GM18507 (cell line): ENCODE data around the gene PTGDR.

ENCODE experiments used
- DNase-seq: peaks from one replicate; pipeline ENCODE4 v3.0.0; 2011; ENCODE audit warnings: low read depth; ENCODE audit not compliant: insufficient read length; ENCODE audit errors: extremely low spot score
- FAIRE-seq: peaks from 2 replicates; lab custom pipeline; 2011; peaks lifted over from hg19 to GRCh38; lab: Jason Lieb, UNC

PTGDR gene

GRCh38 chr14:52305014-52305413 lies 37.5 kb downstream of the PTGDR start:
- no peak for FAIRE-seq
- DNase-seq = no peak

GRCh38 chr14:52307376-52307775 lies 39.9 kb downstream of the PTGDR start:
- DNase-seq (no peak), FAIRE-seq (no peak)

GRCh38 chr14:52307905-52308304 lies 40.4 kb downstream of the PTGDR start:
- DNase-seq (no peak), FAIRE-seq (no peak)

GRCh38 chr14:52310541-52310940 lies 43.0 kb downstream of the PTGDR start:
- DNase-seq (no peak), FAIRE-seq (no peak)

- FAIRE-seq (no peak), DNase-seq (no peak)
Observed at GRCh38 chr14:52312931-52313355, 45.4 kb downstream of the PTGDR start.

- no peak for FAIRE-seq
Observed at GRCh38 chr14:52313462-52313861, 46.0 kb downstream of the PTGDR start.

GRCh38 chr14:52313903-52314594 lies 46.6 kb downstream of the PTGDR start, which contains the start of gene PTGER2:
Gene PTGER2, plus strand, starts transcription at chr14:52314312. Its CDS starts 237 bp downstream, at chr14:52314549.
- DNase-seq (peak; percentile 30), FAIRE-seq (peak; percentile 33)

More at GRCh38 chr14:52313462-52313861, 46.0 kb downstream of the PTGDR start:
- DNase-seq = no peak

GRCh38 chr14:52314595-52315354 lies 47.3 kb downstream of the PTGDR start:
- no peak for DNase-seq
- FAIRE-seq = no peak

GRCh38 chr14:52315355-52315718 lies 47.8 kb downstream of the PTGDR start:
- FAIRE-seq (peak; percentile 41), DNase-seq (no peak)

- FAIRE-seq (no peak), DNase-seq (no peak)
Observed at GRCh38 chr14:52318062-52318461, 50.6 kb downstream of the PTGDR start.

- DNase-seq (no peak), FAIRE-seq (no peak)
Observed at GRCh38 chr14:52318826-52319645, 51.5 kb downstream of the PTGDR start.

- FAIRE-seq (no peak), DNase-seq (no peak)
Observed at GRCh38 chr14:52319919-52320318, 52.4 kb downstream of the PTGDR start.

- peak; percentile 98 for FAIRE-seq
- DNase-seq = peak; percentile 54
Observed at GRCh38 chr14:52325126-52325525, 57.6 kb downstream of the PTGDR start.

- no peak for DNase-seq
- no peak for FAIRE-seq
Observed at GRCh38 chr14:52325630-52326029, 58.1 kb downstream of the PTGDR start.
